Hematopoietic multipotent progenitor cell treated with erythropoietin and hydrocortisone succinate and interleukin-3 and kit ligand, for 4 days (in vitro differentiated cells): ENCODE measurements around the gene FGD4.

ENCODE experiments used
- DNase-seq: peaks from one replicate; pipeline ENCODE4 v3.0.0-alpha.2; 2015

FGD4 gene

GRCh38 chr12:32460638-32461037, 61.3 kb downstream of the FGD4 start:
- DNase-seq = no peak

GRCh38 chr12:32462908-32463307, 63.5 kb downstream of the FGD4 start:
- DNase-seq = no peak

GRCh38 chr12:32466187-32466586, 66.8 kb downstream of the FGD4 start:
- no peak for DNase-seq

- no peak for DNase-seq
Observed at GRCh38 chr12:32466986-32467711, 67.8 kb downstream of the FGD4 start.

- DNase-seq = no peak
Observed at GRCh38 chr12:32467959-32468863, 68.9 kb downstream of the FGD4 start.

- no peak for DNase-seq
Observed at GRCh38 chr12:32470936-32471470, 71.6 kb downstream of the FGD4 start.

GRCh38 chr12:32471591-32472001, 72.2 kb downstream of the FGD4 start:
- no peak for DNase-seq

- no peak for DNase-seq
Observed at GRCh38 chr12:32475724-32476123, 76.4 kb downstream of the FGD4 start.

GRCh38 chr12:32476446-32476845, 77.1 kb downstream of the FGD4 start:
- no peak for DNase-seq

GRCh38 chr12:32477714-32478113, 78.4 kb downstream of the FGD4 start:
- no peak for DNase-seq

GRCh38 chr12:32478166-32478565, 78.8 kb downstream of the FGD4 start:
- no peak for DNase-seq

- DNase-seq = no peak
Observed at GRCh38 chr12:32478858-32479725, 79.7 kb downstream of the FGD4 start.

GRCh38 chr12:32482226-32482625, 82.9 kb downstream of the FGD4 start:
- DNase-seq = peak; percentile 81

GRCh38 chr12:32483499-32483898, 84.1 kb downstream of the FGD4 start:
- DNase-seq = peak; percentile 35

- no peak for DNase-seq
Observed at GRCh38 chr12:32483993-32484392, 84.6 kb downstream of the FGD4 start.

GRCh38 chr12:32486158-32486557, 86.8 kb downstream of the FGD4 start:
- DNase-seq = no peak

GRCh38 chr12:32488132-32488531, 88.8 kb downstream of the FGD4 start:
- no peak for DNase-seq

- DNase-seq = no peak
Observed at GRCh38 chr12:32489070-32489469, 89.7 kb downstream of the FGD4 start.

GRCh38 chr12:32490801-32491200, 91.4 kb downstream of the FGD4 start:
- no peak for DNase-seq

GRCh38 chr12:32493282-32493681, 93.9 kb downstream of the FGD4 start:
- no peak for DNase-seq

GRCh38 chr12:32494656-32495055, 95.3 kb downstream of the FGD4 start:
- DNase-seq = no peak

- no peak for DNase-seq
Observed at GRCh38 chr12:32496946-32497345, 97.6 kb downstream of the FGD4 start.

GRCh38 chr12:32497864-32498263, 98.5 kb downstream of the FGD4 start:
- DNase-seq = no peak
